ENCODE results near the gene GPR4.

Gene GPR4

GRCh38 chr19:45589768-45590167, 12.2 kb downstream of the GPR4 start:
- DNase-seq (ENCODE audit: low spot score) = no peak

GRCh38 chr19:45587873-45588272, 14.1 kb downstream of the GPR4 start:
- no peak for DNase-seq (ENCODE audit: low spot score)

GRCh38 chr19:45585158-45585577, 16.8 kb downstream of the GPR4 start:
- no peak for DNase-seq (ENCODE audit: low spot score)

- peak; percentile 97 for DNase-seq (ENCODE audit: low spot score)
Measured at GRCh38 chr19:45584332-45585157, 17.5 kb downstream of the GPR4 start, which contains the start of gene OPA3. TSS of gene OPA3 (minus strand) at chr19:45584802. CDS start at chr19:45584764, 38 bp downstream.

GRCh38 chr19:45581576-45581975, 20.4 kb downstream of the GPR4 start:
- DNase-seq (ENCODE audit: low spot score) = no peak

- no peak for DNase-seq (ENCODE audit: low spot score)
Measured at GRCh38 chr19:45578861-45579260, 23.2 kb downstream of the GPR4 start.

- DNase-seq (ENCODE audit: low spot score) = peak; percentile 83
Measured at GRCh38 chr19:45577111-45577905, 24.7 kb downstream of the GPR4 start.

- no peak for DNase-seq (ENCODE audit: low spot score)
Measured at GRCh38 chr19:45576682-45577081, 25.3 kb downstream of the GPR4 start.

- DNase-seq (ENCODE audit: low spot score) = no peak
Measured at GRCh38 chr19:45575216-45575615, 26.8 kb downstream of the GPR4 start.

- DNase-seq (ENCODE audit: low spot score) = no peak
Measured at GRCh38 chr19:45574526-45574925, 27.5 kb downstream of the GPR4 start.

- no peak for DNase-seq (ENCODE audit: low spot score)
Measured at GRCh38 chr19:45571457-45572220, 30.4 kb downstream of the GPR4 start.

GRCh38 chr19:45569619-45570421, 32.2 kb downstream of the GPR4 start:
- no peak for DNase-seq (ENCODE audit: low spot score)

GRCh38 chr19:45568732-45569131, 33.3 kb downstream of the GPR4 start:
- DNase-seq (ENCODE audit: low spot score) = peak; percentile 51

GRCh38 chr19:45567609-45568008, 34.4 kb downstream of the GPR4 start:
- no peak for DNase-seq (ENCODE audit: low spot score)

GRCh38 chr19:45564131-45564780, 37.8 kb downstream of the GPR4 start:
- DNase-seq (ENCODE audit: low spot score) = no peak

GRCh38 chr19:45560686-45561085, 41.3 kb downstream of the GPR4 start:
- DNase-seq (ENCODE audit: low spot score) = no peak

- no peak for DNase-seq (ENCODE audit: low spot score)
Measured at GRCh38 chr19:45560038-45560437, 42.0 kb downstream of the GPR4 start.

- DNase-seq (ENCODE audit: low spot score) = peak; percentile 58
Measured at GRCh38 chr19:45558399-45558878, 43.6 kb downstream of the GPR4 start.

GRCh38 chr19:45556835-45557234, 45.2 kb downstream of the GPR4 start:
- DNase-seq (ENCODE audit: low spot score) = no peak

- peak; percentile 42 for DNase-seq (ENCODE audit: low spot score)
Measured at GRCh38 chr19:45554481-45554880, 47.5 kb downstream of the GPR4 start.

- no peak for DNase-seq (ENCODE audit: low spot score)
Measured at GRCh38 chr19:45553464-45553863, 48.5 kb downstream of the GPR4 start.
